WTC11 (cell line): Measurements from ENCODE around the gene ANO1. TPM values are rescaled to one million over a fixed set of nuclear protein-coding genes. Genes with fewer than 3 reads are reported as not detected.

Experiments used
- ATAC-seq: fragments of 200-7000 bp; cut with Tn5 transposase; 2 replicates; pipeline ENCODE4 v1.10.0; 2021; ENCODE audit warnings: mild to moderate bottlenecking, moderate library complexity
- CTCF ChIA-PET: fragments of 300-600 bp; sonication (Branson Sonifier 250); formaldehyde crosslinking; loops from one replicate; lab custom pipeline; 2021; ENCODE audit warnings: antibody characterized with exemption; lab: Charles Lee
- POLR2A ChIA-PET: fragments of 350-600 bp; sonication (Branson Sonifier 250); formaldehyde crosslinking; loops from one replicate; lab custom pipeline; 2021; ENCODE audit warnings: antibody characterized with exemption; lab: Charles Lee
- DNase-seq: peaks from one replicate; pipeline ENCODE4 v3.0.0; 2021; ENCODE audit warnings: low spot score
- H3K27ac Mint-ChIP-seq: 2 replicates; pipeline ENCODE4 v1.8.0; 2021; ENCODE audit warnings: mixed read lengths
- H3K27me3 Mint-ChIP-seq: 2 replicates; pipeline ENCODE4 v1.8.0; 2021; ENCODE audit warnings: low read depth, mild to moderate bottlenecking, moderate library complexity, mixed read lengths
- H3K36me3 Mint-ChIP-seq: 2 replicates; pipeline ENCODE4 v1.8.0; 2021; ENCODE audit warnings: mixed read lengths
- H3K4me1 Mint-ChIP-seq: 2 replicates; pipeline ENCODE4 v1.8.0; 2022; ENCODE audit warnings: mixed read lengths
- H3K4me3 Mint-ChIP-seq: 2 replicates; pipeline ENCODE4 v1.8.0; 2021; ENCODE audit warnings: mild to moderate bottlenecking, moderate library complexity, mixed read lengths
- H3K9me3 Mint-ChIP-seq: 2 replicates; pipeline ENCODE4 v1.8.0; 2021; ENCODE audit warnings: mixed read lengths
- ELF4 ChIP-seq: sonication (generic); formaldehyde crosslinking; IDR thresholded peaks from 2 replicates; pipeline ENCODE4 v1.8.1; 2022; ENCODE audit warnings: low read depth, mild to moderate bottlenecking, moderate library complexity, missing genetic modification reagents
- EMX1 ChIP-seq: fragments of 250-450 bp; sonication (Bioruptor Pico); IDR thresholded peaks from 2 replicates; pipeline ENCODE4 v1.8.0; 2021; ENCODE audit warnings: mild to moderate bottlenecking
- FOXJ3 ChIP-seq: sonication (generic); formaldehyde crosslinking; IDR thresholded peaks from 2 replicates; pipeline ENCODE4 v1.9.0; 2021; ENCODE audit warnings: missing genetic modification reagents, mild to moderate bottlenecking, borderline replicate concordance
- FOXP1 ChIP-seq: sonication (generic); formaldehyde crosslinking; IDR thresholded peaks from 2 replicates; pipeline ENCODE4 v1.8.0; 2022; ENCODE audit warnings: missing genetic modification reagents, mild to moderate bottlenecking, moderate library complexity, borderline replicate concordance
- FOXP4 ChIP-seq: sonication (generic); formaldehyde crosslinking; IDR thresholded peaks from 2 replicates; pipeline ENCODE4 v1.8.0; 2022; ENCODE audit warnings: mild to moderate bottlenecking, missing genetic modification reagents
- IRF2 ChIP-seq: sonication (generic); formaldehyde crosslinking; IDR thresholded peaks from 2 replicates; pipeline ENCODE4 v1.8.0; 2022; ENCODE audit warnings: low read depth, missing genetic modification reagents, borderline replicate concordance
- MYBL2 ChIP-seq: sonication (generic); formaldehyde crosslinking; IDR thresholded peaks from 2 replicates; pipeline ENCODE4 v1.8.1; 2023; ENCODE audit warnings: mild to moderate bottlenecking, moderate library complexity, missing genetic modification reagents
- NFE2L1 ChIP-seq: sonication (generic); formaldehyde crosslinking; IDR thresholded peaks from 2 replicates; pipeline ENCODE4 v1.8.1; 2023; ENCODE audit warnings: missing genetic modification reagents
- NR2C2 ChIP-seq: sonication (generic); formaldehyde crosslinking; IDR thresholded peaks from 2 replicates; pipeline ENCODE4 v1.8.0; 2022; ENCODE audit warnings: mild to moderate bottlenecking, missing genetic modification reagents
- NR3C1 ChIP-seq: sonication (generic); formaldehyde crosslinking; conservative IDR thresholded peaks from 2 replicates; pipeline ENCODE4 v1.8.1; 2023; ENCODE audit warnings: low read depth, mild to moderate bottlenecking, missing genetic modification reagents
- SMAD3 ChIP-seq: sonication (generic); formaldehyde crosslinking; IDR thresholded peaks from 2 replicates; pipeline ENCODE4 v1.8.0; 2022; ENCODE audit warnings: missing genetic modification reagents, mild to moderate bottlenecking, borderline replicate concordance
- STAT6 ChIP-seq: sonication (generic); formaldehyde crosslinking; conservative IDR thresholded peaks from 2 replicates; pipeline ENCODE4 v1.8.1; 2023; ENCODE audit warnings: mild to moderate bottlenecking, low read depth, missing genetic modification reagents, moderate library complexity
- ZNF425 ChIP-seq: fragments of 250-450 bp; sonication (Bioruptor Pico); conservative IDR thresholded peaks from 2 replicates; pipeline ENCODE4 v1.9.0; 2021; ENCODE audit warnings: mild to moderate bottlenecking
- ZNF512 ChIP-seq: sonication (generic); formaldehyde crosslinking; IDR thresholded peaks from 2 replicates; pipeline ENCODE4 v1.8.1; 2022; ENCODE audit warnings: missing genetic modification reagents, borderline replicate concordance
- ZNF532 ChIP-seq: fragments of 250-450 bp; sonication (Bioruptor Pico); IDR thresholded peaks from 2 replicates; pipeline ENCODE4 v1.9.0; 2021; ENCODE audit warnings: mild to moderate bottlenecking, borderline replicate concordance
- total RNA-seq: library from RNA; stranded (reverse); gene quantifications from 3 replicates; pipeline ENCODE4 v1.2.3, GENCODE V29; 2021
- TF ChIP-seq, protein P1 (sequence below): sonication (generic); formaldehyde crosslinking; IDR thresholded peaks from 2 replicates; pipeline ENCODE4 v1.8.1; 2023; ENCODE audit warnings: mild to moderate bottlenecking, missing genetic modification reagents, borderline replicate concordance
- TF ChIP-seq, protein P2 (sequence below): sonication (generic); formaldehyde crosslinking; IDR thresholded peaks from 2 replicates; pipeline ENCODE4 v1.8.0; 2023; ENCODE audit warnings: missing genetic modification reagents

ANO1 gene
- total RNA-seq, 1 experiment from 2014 or later, result 4.1 TPM

DNA sequence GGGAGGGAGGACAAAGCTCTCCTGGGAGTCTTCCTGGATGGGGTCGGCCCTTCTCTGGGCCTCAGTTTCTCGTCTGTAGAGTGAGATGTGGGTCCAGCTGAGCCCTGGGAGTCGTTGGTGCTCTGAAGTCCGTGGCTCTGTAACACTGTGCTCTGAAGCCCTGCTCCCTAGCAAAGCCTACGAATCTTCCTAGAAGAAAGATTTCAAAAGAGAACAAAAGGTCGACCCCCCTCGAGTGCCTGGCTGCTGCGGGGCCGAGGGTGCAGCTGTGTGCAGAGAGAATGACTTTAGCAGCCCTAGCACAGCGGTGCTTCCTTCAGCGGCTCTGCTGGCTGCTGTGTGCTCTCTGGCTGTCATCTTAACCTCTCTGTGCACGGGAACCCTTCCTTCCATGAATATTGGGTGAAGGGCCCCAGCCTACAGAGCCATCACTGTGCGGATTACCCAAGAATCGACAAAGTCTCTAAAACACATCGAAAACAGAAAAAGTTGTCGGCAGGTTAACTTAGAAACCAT, 10.7 kb downstream of the ANO1 start (continued):
- TF ChIP-seq NR3C1, result no peak
- TF ChIP-seq IRF2 (CRISPR knock-in tag), result no peak
- TF ChIP-seq FOXP1, result no peak
- TF ChIP-seq ZNF512 (CRISPR knock-in tag), result no peak
- no peak for TF ChIP-seq ELF4 (CRISPR knock-in tag)

GRCh38 chr11:70089631-70090030, 11.5 kb downstream of the ANO1 start:
- CTCF ChIA-PET, result interaction anchor here (0.8 to 3.5 kb wide), 3 partner anchors 68 to 102 kb away, joined by 3 to 23 read pairs (median 5); no protein-coding TSS in a partner anchor
- no peak for ATAC-seq

More at GRCh38 chr11:70089631-70090030, 11.5 kb downstream of the ANO1 start:
- Mint-ChIP-seq H3K36me3 (no peaks in the 10 kb centered on the region), H3K4me1 (peaks cover 8% of the 10 kb centered on the region; the same call in 1 of the 2 replicates), H3K27me3 (no peaks in the 10 kb centered on the region), H3K4me3 (no peak overlapping the region), H3K27ac (no peak overlapping the region), H3K9me3 (peaks cover 4% of the 10 kb centered on the region; the same call in 1 of the 2 replicates)
- no peak for TF ChIP-seq ELF4 (CRISPR knock-in tag)
- no peak for TF ChIP-seq SMAD3 (CRISPR knock-in tag)
- TF ChIP-seq NFE2L1 (CRISPR knock-in tag), result no peak
- TF ChIP-seq STAT6 (CRISPR knock-in tag), result no peak
- TF ChIP-seq EMX1, result no peak
- TF ChIP-seq FOXJ3 (CRISPR knock-in tag), result no peak
- no peak for TF ChIP-seq MYBL2 (CRISPR knock-in tag)
- no peak for TF ChIP-seq ZNF425 (CRISPR knock-in tag)
- TF ChIP-seq ZNF532, result no peak
- TF ChIP-seq, protein P1, sequence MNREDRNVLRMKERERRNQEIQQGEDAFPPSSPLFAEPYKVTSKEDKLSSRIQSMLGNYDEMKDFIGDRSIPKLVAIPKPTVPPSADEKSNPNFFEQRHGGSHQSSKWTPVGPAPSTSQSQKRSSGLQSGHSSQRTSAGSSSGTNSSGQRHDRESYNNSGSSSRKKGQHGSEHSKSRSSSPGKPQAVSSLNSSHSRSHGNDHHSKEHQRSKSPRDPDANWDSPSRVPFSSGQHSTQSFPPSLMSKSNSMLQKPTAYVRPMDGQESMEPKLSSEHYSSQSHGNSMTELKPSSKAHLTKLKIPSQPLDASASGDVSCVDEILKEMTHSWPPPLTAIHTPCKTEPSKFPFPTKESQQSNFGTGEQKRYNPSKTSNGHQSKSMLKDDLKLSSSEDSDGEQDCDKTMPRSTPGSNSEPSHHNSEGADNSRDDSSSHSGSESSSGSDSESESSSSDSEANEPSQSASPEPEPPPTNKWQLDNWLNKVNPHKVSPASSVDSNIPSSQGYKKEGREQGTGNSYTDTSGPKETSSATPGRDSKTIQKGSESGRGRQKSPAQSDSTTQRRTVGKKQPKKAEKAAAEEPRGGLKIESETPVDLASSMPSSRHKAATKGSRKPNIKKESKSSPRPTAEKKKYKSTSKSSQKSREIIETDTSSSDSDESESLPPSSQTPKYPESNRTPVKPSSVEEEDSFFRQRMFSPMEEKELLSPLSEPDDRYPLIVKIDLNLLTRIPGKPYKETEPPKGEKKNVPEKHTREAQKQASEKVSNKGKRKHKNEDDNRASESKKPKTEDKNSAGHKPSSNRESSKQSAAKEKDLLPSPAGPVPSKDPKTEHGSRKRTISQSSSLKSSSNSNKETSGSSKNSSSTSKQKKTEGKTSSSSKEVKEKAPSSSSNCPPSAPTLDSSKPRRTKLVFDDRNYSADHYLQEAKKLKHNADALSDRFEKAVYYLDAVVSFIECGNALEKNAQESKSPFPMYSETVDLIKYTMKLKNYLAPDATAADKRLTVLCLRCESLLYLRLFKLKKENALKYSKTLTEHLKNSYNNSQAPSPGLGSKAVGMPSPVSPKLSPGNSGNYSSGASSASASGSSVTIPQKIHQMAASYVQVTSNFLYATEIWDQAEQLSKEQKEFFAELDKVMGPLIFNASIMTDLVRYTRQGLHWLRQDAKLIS (CRISPR knock-in tag), result no peak
- TF ChIP-seq NR2C2, result no peak
- TF ChIP-seq FOXP4 (CRISPR knock-in tag), result no peak
- TF ChIP-seq, protein P2, sequence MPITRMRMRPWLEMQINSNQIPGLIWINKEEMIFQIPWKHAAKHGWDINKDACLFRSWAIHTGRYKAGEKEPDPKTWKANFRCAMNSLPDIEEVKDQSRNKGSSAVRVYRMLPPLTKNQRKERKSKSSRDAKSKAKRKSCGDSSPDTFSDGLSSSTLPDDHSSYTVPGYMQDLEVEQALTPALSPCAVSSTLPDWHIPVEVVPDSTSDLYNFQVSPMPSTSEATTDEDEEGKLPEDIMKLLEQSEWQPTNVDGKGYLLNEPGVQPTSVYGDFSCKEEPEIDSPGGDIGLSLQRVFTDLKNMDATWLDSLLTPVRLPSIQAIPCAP (CRISPR knock-in tag), result no peak
- POLR2A ChIA-PET, result no interaction called here
- DNase-seq, result no peak
